H54 (cell line): ENCODE data around the gene DCAF10.
A peak's percentile ranks its signal among the peaks of the same experiment; 100 is the strongest.
"Not testable (repeated sequence)": the region's sequence is repeated elsewhere in the genome, so short reads cannot be mapped to it uniquely, and the experiment has no call there.

Source experiments
- DNase-seq: peaks from one replicate; pipeline ENCODE4 v3.0.0; 2011; ENCODE audit warnings: low spot score, mixed read lengths; ENCODE audit not compliant: insufficient read length
- FAIRE-seq: peaks from 3 replicates; lab custom pipeline; 2011; peaks lifted over from hg19 to GRCh38; lab: Jason Lieb, UNC
- POLR2A ChIP-seq: IDR thresholded peaks from 2 replicates; pipeline ENCODE4 v1.6.1; 2011; ENCODE audit warnings: low read depth, mild to moderate bottlenecking, low read length

Gene DCAF10

DNA sequence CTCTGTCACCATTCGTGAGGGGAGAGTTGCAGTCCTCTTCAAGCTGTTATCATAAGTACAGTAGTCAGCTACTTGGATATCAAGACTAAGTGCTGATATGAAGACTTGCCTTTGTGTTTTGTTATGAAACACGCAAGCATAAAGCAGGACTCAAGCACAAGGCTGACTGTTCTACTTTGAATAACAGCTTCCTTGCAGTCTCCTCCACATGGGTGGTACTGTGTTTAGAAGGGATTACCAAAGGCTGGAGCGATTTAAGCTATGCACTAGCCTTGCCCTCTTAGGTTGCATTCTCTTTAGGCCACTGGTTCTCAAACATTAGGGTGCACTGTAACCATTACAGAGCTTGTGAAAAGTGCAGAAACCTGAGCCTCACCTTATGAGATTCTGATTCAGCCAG lies 61.9 kb downstream of the DCAF10 start:
- no peak for TF ChIP-seq POLR2A
- FAIRE-seq: no peak

DNA sequence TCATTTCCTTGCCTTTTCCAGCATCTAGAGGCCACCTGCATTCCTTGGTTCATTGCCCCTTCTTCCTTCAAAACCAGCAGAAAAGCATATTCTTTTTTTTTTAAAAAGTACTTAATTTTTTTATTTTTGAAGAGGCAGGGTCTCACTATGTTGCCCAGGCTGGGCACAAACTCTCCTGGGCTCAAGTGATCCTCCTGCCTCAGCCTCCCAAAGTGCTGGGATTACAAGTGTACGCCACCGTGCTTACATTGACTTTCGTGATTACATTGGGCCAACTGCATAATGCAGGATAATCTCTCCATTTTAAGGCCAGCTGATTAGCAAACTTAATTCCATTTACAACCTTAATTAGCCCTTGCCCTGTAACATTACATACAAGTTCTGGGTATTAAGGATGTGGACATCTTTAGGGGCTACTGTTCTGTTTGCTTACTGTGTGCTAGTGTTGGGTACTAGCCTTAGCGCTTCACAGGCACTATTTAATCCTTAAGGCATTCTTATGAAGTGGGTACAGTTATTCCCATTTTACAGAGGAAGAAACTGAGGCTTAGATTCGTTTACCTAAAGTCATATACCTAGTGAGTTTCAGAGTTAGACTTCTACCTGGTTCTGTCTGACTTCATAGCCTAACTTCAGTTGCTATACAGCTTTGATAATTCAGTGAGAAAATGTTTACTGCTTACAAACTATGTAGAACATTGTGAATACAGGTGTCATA lies 69.6 kb downstream of the DCAF10 start:
- DNase-seq: no peak
- no peak for TF ChIP-seq POLR2A
- FAIRE-seq: no peak

More for the DNA sequence above, 61.9 kb downstream of the DCAF10 start:
- DNase-seq: no peak

DNA sequence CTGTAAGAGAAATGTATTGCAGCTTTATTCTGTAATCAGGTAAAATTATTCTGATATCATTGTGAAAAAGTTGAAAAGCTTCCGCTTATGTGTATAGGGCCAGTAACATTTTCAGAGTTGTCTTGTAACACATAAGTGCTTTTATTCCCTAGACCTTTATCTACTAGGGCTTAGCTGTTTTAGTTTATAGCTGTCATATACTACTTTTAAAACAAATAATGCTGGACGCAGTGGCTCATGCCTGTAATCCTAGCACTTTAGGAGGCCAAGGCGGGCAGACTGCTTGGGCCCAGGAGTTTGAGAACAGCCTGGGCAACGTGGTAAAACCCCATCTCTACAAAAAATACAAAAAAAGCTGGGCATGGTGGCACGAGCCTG lies 70.2 kb downstream of the DCAF10 start:
- DNase-seq: no peak
- no peak for FAIRE-seq
- TF ChIP-seq POLR2A: no peak

DNA sequence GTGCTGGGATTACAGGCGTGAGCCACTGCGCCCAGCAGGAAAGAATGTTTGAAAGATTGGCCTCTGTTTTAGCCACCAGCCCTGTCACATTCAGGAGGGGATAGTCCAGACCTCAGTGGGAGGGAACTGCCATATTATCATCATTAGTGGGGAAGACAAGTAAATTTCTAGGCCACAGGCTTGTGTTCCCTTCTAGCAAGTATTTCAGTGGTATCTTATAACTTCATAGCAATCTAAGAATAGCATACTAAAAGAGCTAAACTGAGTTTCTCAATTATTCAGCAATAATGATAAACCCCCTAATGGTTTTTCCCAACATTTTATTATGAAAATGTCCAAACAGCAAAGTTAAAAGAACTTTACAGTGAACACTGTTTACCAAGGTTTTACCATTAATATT lies 73.4 kb downstream of the DCAF10 start:
- FAIRE-seq (no peak), DNase-seq (no peak)
- TF ChIP-seq POLR2A: no peak

DNA sequence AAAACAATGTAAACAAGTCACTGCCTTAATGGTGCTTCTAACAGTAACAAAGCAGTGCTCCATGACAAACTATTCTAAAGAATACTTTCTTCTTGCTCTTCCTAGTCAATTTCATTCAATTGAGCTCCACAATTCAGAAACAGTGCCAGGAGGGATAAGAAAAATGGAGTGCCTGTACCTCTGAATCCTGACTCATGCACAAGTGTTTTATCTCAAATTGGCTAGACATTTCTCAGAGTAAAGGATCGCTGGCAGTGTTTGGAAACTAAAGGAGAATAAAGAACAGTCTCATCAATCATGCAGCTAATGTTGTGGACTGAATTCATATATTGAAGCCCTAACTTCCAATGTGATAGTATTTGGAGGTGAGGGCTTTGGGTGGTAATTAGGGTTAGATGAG lies 75.8 kb downstream of the DCAF10 start:
- no peak for TF ChIP-seq POLR2A
- FAIRE-seq (no peak), DNase-seq (no peak)

DNA sequence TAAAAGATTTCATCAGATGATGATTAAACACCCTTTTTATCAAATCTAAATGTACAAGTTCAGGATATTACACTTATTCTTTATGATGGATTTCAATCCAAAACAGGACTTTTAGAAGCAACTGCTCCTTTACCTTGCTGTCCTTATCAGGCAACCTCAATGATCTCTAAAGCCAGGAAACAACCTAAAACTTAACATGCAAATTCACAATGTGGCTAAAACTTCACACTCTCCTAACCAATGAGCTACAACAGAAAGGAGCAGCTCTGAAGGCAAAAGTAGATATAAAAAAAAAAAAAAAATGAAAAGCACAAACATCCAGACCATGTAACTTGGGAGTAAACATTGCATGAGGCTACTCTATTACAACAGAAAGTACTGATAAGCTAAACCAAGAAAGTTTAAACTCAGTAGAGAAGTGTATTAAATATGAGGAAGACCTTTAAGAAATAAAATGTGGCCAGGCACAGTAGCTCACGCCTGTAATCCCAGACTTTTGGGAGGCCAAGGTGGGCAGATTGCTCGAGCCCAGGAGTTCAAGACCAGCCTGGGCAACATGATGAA lies 80.4 kb downstream of the DCAF10 start:
- DNase-seq (no peak), FAIRE-seq (no peak)
- TF ChIP-seq POLR2A: no peak

DNA sequence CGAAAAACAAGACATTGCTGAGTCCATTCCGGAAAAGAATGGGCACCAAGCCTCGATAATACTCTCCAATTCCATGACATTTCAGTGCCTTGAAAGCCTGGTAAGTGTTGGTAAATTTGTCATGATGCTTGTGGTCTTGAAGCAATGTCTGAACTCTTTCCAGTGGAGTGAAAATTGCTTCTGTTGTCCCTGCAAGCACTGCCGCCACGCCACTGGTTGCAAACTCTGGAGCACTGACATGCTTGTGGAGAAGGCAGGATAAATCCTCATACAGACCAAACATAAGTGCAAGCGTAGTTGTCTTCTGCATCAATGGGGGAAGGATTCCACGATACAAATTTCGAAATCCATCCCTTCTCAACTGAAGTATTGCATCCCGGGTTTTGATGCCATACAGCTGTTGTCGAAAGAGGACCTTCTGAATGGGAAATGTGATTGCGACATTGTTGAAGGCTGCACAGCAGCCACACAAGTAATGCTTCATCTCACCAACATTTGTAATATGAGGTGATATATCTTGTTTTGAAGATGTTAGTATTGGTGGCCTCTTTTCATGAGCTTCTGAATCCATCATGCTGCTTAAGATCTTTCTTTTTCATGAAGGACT lies 87.5 kb downstream of the DCAF10 start:
- not testable (repeated sequence) for DNase-seq, FAIRE-seq

DNA sequence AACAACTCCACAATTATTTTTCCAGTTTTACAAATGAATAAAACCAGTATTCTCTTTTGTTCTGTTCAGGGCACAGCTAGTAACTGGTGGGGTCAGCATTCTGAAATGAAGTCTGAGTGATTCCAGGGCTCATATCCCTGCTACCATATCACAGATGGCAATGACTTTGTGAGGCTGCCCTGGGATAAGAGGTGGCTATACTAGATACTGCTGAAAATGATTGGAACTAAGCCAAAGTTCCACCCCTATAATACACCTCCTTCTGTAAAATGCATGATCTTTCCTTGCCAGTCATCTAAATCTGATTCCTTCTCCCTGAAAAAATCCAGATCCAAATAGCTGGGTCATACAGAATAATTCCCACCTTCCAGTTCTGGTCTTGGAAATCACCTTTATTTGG lies 88.9 kb downstream of the DCAF10 start:
- DNase-seq (no peak), FAIRE-seq (no peak)
- no peak for TF ChIP-seq POLR2A

DNA sequence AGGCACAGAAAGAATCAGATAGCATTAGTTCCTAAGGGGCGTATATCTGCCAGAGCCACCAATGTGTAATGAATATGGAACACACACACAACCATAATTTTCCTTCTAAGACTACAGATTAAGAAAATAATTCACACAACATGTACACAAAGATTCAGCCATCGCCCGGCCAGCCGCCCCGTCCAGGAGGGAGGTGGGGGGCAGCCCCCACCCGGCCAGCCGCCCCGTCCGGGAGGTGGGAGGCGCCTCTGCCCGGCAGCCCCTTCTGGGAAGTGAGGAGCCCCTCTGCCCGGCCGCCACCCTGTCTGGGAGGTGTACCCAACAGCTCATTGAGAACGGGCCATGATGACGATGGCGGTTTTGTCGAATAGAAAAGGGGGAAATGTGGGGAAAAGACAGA lies 90.4 kb downstream of the DCAF10 start:
- not testable (repeated sequence) for DNase-seq, FAIRE-seq

DNA sequence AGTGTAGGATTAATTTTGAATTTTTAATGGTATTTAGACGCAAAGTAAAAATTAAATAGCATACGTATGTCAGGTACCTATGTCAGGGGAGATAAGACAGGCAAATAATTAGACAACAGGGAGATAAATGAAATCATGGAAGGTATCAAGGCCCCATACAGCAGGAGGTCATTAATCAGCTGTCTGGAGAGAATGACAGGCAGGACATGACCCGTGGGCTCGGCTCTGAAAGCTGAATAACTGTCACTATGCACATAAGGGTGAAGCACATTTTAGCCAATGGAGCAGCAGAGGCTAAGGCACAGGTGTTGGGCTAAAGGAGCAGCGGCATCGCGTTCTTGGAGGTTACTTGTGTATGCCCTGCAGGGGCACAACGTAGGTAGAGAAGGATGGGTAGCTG lies 91.5 kb downstream of the DCAF10 start:
- FAIRE-seq: no peak
- DNase-seq: no peak
- no peak for TF ChIP-seq POLR2A

DNA sequence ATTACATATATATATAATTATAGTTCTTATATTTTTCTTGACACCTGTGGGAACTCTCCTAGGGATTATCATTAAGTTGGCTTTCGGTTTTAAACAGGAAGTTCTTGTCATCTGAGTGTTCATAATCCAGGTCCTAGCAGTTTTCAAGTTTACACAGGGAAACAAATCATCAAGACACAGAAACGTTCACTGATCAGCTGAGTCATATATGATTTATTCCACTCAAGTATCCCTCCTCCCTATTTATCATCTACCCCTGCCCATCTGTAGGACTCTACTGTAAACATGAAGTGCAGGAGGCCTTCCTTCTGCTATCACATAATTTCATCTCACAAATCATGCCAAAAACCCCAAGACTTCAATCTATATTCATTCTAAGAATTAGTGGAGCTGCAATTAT lies 97.1 kb downstream of the DCAF10 start:
- no peak for TF ChIP-seq POLR2A
- DNase-seq: no peak
- FAIRE-seq: no peak

DNA sequence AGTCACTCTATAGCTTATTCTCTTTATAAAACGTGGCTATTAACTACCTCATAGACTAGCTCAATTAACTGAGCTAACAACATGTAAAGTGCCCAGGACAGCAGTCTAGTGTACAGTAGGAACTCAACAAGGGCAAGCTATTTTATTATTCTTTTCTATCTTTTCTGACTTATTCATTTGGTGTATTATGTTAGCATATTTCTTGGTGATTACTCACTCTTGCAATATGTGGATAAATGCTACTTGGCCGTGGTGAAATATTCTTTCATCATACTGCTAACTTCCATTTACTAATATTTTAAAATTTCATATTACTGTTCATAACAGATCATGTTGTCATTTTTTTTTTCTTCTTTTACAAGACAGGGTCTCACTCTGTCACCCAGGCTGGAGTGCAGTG lies 98.4 kb downstream of the DCAF10 start:
- FAIRE-seq (no peak), DNase-seq (no peak)
- TF ChIP-seq POLR2A: no peak

DNA sequence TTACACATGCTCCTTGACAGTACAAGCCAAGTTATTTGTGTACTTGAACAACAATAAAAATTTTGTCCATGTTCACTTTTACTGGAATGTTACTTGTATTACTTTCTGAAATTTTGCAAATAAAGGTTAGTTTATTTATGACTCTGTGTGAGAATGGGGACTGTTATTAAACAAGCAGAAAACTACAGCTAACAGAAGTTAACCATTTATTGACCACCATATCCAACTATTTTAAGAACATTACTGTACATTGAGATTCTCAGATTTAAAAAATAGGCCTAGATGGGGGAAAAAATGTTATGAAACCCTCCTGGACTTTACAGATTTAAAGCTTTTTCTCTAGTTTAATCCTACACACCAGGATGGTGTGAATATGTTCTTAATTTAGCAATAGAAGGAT lies 101.5 kb downstream of the DCAF10 start:
- FAIRE-seq (no peak), DNase-seq (no peak)
- TF ChIP-seq POLR2A: no peak

DNA sequence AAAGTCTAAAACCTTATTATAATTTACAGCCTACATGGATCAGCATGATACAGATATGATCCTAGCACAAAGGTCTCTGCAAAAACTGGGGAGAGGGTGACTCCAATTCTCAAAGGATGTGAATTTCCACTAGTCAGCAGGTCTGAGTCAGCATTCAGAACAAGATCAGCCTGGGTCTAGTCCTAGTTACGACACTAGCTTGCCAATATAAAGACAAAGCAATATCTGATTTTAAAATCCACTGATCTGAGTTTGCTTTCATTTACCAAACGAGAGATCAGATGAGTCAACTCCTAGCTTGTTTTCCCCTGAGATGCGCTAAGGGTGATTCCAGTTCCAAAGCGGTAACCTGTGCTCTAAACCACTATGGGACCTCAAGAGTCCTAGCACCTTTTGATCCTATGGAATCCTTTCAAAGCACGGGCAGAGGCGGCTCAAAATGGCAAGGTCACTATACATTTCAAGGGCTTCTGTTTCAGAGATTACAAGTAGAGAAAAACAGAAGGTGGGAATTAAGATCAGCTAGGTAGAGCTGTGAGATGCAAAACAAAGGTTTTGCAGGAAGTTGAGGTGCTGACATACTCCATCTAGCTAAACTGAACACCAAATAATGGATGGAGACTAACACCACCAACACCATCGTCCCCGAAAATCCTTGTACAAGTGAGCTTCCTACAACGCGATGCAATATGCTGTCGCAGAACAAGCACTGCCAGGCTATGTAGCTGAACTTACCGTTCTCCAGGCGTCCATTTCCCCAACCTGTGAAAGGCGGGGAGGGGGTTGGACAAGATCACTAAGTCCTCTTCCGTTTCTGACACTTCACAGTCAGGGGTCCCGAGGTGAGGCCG lies 102.4 kb downstream of the DCAF10 start:
- DNase-seq (no peak), FAIRE-seq (peak; percentile 69)
- TF ChIP-seq POLR2A: no peak
